H1 (cell line): ENCODE results near the gene CTSS. TPM values are rescaled to one million over a fixed set of nuclear protein-coding genes. Genes with fewer than 3 reads are reported as not detected.

Experiments used
- CTCF ChIA-PET: fragments of 300-600 bp; sonication (Branson Sonifier 250); formaldehyde crosslinking; loops from one replicate; lab custom pipeline; 2021; ENCODE audit not compliant: partially characterized antibody; lab: Charles Lee
- POLR2A ChIA-PET: fragments of 300-600 bp; sonication (Branson Sonifier 250); formaldehyde crosslinking; loops from one replicate; lab custom pipeline; 2021; ENCODE audit warnings: inconsistent platforms; ENCODE audit not compliant: partially characterized antibody; lab: Charles Lee
- DNase-seq, 2 experiments: peaks; one replicate each; pipeline versions ENCODE4 v3.0.0 to v3.0.0-alpha.2; 2010 to 2022; ENCODE audit warnings: low spot score in 2 of 2, low read depth in 1 of 2, mixed read lengths in 1 of 2
- FAIRE-seq: peaks from 2 replicates; lab custom pipeline; 2011; peaks lifted over from hg19 to GRCh38; lab: Jason Lieb, UNC
- H2AFZ ChIP-seq: 2 replicates; pipeline ENCODE4 v1.8.1; 2012; ENCODE audit warnings: low read length, inconsistent platforms
- H2AK5ac ChIP-seq: 2 replicates; pipeline ENCODE4 v1.6.1; 2013; ENCODE audit warnings: low read depth, low read length
- H2BK120ac ChIP-seq: replicated peaks from 2 replicates; pipeline ENCODE3; 2013; ENCODE audit warnings: low read depth, low read length, inconsistent platforms
- H2BK12ac ChIP-seq: 2 replicates; pipeline ENCODE4 v1.6.1; 2013; ENCODE audit warnings: low read depth, low read length
- H2BK15ac ChIP-seq: 2 replicates; pipeline ENCODE4 v1.6.1; 2013; ENCODE audit warnings: low read length
- H2BK20ac ChIP-seq: 2 replicates; pipeline ENCODE4 v1.6.1; 2013; ENCODE audit warnings: low read length
- H2BK5ac ChIP-seq: 2 replicates; pipeline ENCODE4 v1.6.1; 2013; ENCODE audit warnings: low read depth, low read length
- H3K14ac ChIP-seq: 2 replicates; pipeline ENCODE4 v1.6.1; 2013; ENCODE audit warnings: inconsistent platforms; ENCODE audit not compliant: insufficient read length
- H3K18ac ChIP-seq: 2 replicates; pipeline ENCODE4 v1.6.1; 2013; ENCODE audit warnings: low read length; ENCODE audit errors: extremely low read depth
- H3K23ac ChIP-seq: 2 replicates; pipeline ENCODE4 v1.6.1; 2013; ENCODE audit warnings: inconsistent platforms; ENCODE audit not compliant: insufficient read length
- H3K23me2 ChIP-seq: 2 replicates; pipeline ENCODE4 v1.6.1; 2013; ENCODE audit warnings: low read depth, low read length
- H3K27ac ChIP-seq: 2 replicates; pipeline ENCODE4 v1.6.1; 2011; ENCODE audit warnings: low read depth, low read length, inconsistent platforms
- H3K27me3 ChIP-seq, 4 experiments: replicated peaks in 1 of 4; 1 replicate in 1 of 4; 2 replicates in 3 of 4; pipeline versions ENCODE4 v1.6.1 to v1.8.1; 2011 to 2013; ENCODE audit warnings: low read length in 3 of 4, mild to moderate bottlenecking in 3 of 4, inconsistent platforms in 2 of 4, mixed read lengths in 2 of 4, moderate library complexity in 1 of 4; ENCODE audit not compliant: control insufficient read depth in 3 of 4, insufficient read depth in 3 of 4; ENCODE audit errors: extremely low read depth in 1 of 4
- H3K36me3 ChIP-seq, 4 experiments: 2 replicates each; pipeline versions ENCODE4 v1.6.1 to v1.8.1; 2011 to 2013; ENCODE audit warnings: mild to moderate bottlenecking in 4 of 4, low read length in 3 of 4, moderate library complexity in 2 of 4, control low read depth in 1 of 4, inconsistent platforms in 1 of 4; ENCODE audit not compliant: insufficient read depth in 4 of 4, control insufficient read depth in 2 of 4
- H3K4ac ChIP-seq: replicated peaks from 2 replicates; pipeline ENCODE3; 2013; ENCODE audit warnings: low read length, low read depth, mixed read lengths, inconsistent platforms; ENCODE audit not compliant: insufficient read length
- H3K4me1 ChIP-seq, 4 experiments: replicated peaks in 1 of 4; 1 replicate in 1 of 4; 2 replicates in 3 of 4; pipeline versions ENCODE4 v1.6.1 to v1.8.1; 2011 to 2013; ENCODE audit warnings: low read length in 3 of 4, inconsistent platforms in 2 of 4, mixed read lengths in 1 of 4; ENCODE audit not compliant: insufficient read depth in 4 of 4, control insufficient read depth in 3 of 4
- H3K4me2 ChIP-seq, 2 experiments: 2 replicates each; pipeline versions ENCODE4 v1.6.1 to v1.8.1; 2011 to 2013; ENCODE audit warnings: low read depth in 2 of 2, low read length in 2 of 2, control low read depth in 1 of 2, inconsistent platforms in 1 of 2, mild to moderate bottlenecking in 1 of 2; ENCODE audit not compliant: insufficient read depth in 1 of 2
- H3K4me3 ChIP-seq, 4 experiments: fragments of 200-600, 300-600 bp in 1 of 4; sonication (generic), shearing (Covaris generic), sonication (Bioruptor Twin) in 1 of 4; 2 replicates each; pipeline versions ENCODE4 v1.5.1 to v1.8.1; 2011 to 2016; ENCODE audit warnings: low read length in 4 of 4, low read depth in 3 of 4, control low read depth in 2 of 4, inconsistent platforms in 2 of 4, mild to moderate bottlenecking in 2 of 4, mixed read lengths in 1 of 4, moderate library complexity in 1 of 4; ENCODE audit not compliant: insufficient read depth in 2 of 4; ENCODE audit errors: extremely low read depth in 1 of 4
- H3K56ac ChIP-seq: replicated peaks from 2 replicates; pipeline ENCODE3; 2013; ENCODE audit warnings: low read depth, mild to moderate bottlenecking, mixed read lengths, low read length, inconsistent platforms; ENCODE audit not compliant: insufficient read length
- H3K79me1 ChIP-seq: 2 replicates; pipeline ENCODE4 v1.6.1; 2013; ENCODE audit warnings: low read depth, low read length, control low read depth
- H3K79me2 ChIP-seq, 2 experiments: 2 replicates each; pipeline versions ENCODE4 v1.6.1 to v1.8.1; 2012 to 2013; ENCODE audit warnings: low read length in 2 of 2, mild to moderate bottlenecking in 2 of 2, inconsistent platforms in 1 of 2; ENCODE audit not compliant: insufficient read depth in 2 of 2, control insufficient read depth in 1 of 2
- H3K9ac ChIP-seq, 4 experiments: replicated peaks in 1 of 4; 1 replicate in 1 of 4; 2 replicates in 3 of 4; pipeline versions ENCODE4 v1.6.1 to v1.8.1; 2011 to 2013; ENCODE audit warnings: low read depth in 3 of 4, low read length in 3 of 4, control low read depth in 2 of 4, mild to moderate bottlenecking in 2 of 4, moderate library complexity in 2 of 4, inconsistent platforms in 1 of 4; ENCODE audit errors: extremely low read depth in 1 of 4
- H3K9me3 ChIP-seq, 2 experiments: 2 replicates each; pipeline versions ENCODE4 v1.6.1 to v1.8.1; 2012 to 2013; ENCODE audit warnings: mild to moderate bottlenecking in 2 of 2, moderate library complexity in 2 of 2, control low read depth in 1 of 2, inconsistent platforms in 1 of 2, low read depth in 1 of 2, low read length in 1 of 2, mixed read lengths in 1 of 2; ENCODE audit not compliant: insufficient read depth in 2 of 2
- H4K20me1 ChIP-seq, 2 experiments: replicated peaks in 1 of 2; 2 replicates each; pipeline versions ENCODE3 to v1.8.1; 2011 to 2013; ENCODE audit warnings: inconsistent platforms in 2 of 2, low read length in 2 of 2, mild to moderate bottlenecking in 1 of 2; ENCODE audit not compliant: insufficient read depth in 2 of 2, control insufficient read depth in 1 of 2
- H4K5ac ChIP-seq: 2 replicates; pipeline ENCODE4 v1.6.1; 2013; ENCODE audit warnings: low read length, low read depth, mixed read lengths, inconsistent platforms; ENCODE audit not compliant: insufficient read length
- H4K8ac ChIP-seq: 2 replicates; pipeline ENCODE4 v1.8.0; 2013; ENCODE audit warnings: mild to moderate bottlenecking, moderate library complexity, low read length, inconsistent platforms; ENCODE audit not compliant: insufficient read depth; ENCODE audit errors: extremely low read depth
- H4K91ac ChIP-seq: replicated peaks from 2 replicates; pipeline ENCODE3; 2013; ENCODE audit warnings: low read length, mixed read lengths, inconsistent platforms; ENCODE audit not compliant: insufficient read length
- CHD1 ChIP-seq: IDR thresholded peaks from 2 replicates; pipeline ENCODE4 v1.6.1; 2012; ENCODE audit warnings: low read depth, low read length, improper control_type of control experiment
- CHD2 ChIP-seq: IDR thresholded peaks from 2 replicates; pipeline ENCODE4 v1.6.1; 2012; ENCODE audit warnings: low read length, improper control_type of control experiment
- CTBP2 ChIP-seq: IDR thresholded peaks from 2 replicates; pipeline ENCODE4 v1.7.0; 2011; ENCODE audit warnings: borderline replicate concordance, mild to moderate bottlenecking, moderate library complexity, mixed read lengths, low read length; ENCODE audit not compliant: insufficient read depth, insufficient read length
- EGR1 ChIP-seq: IDR thresholded peaks from 2 replicates; pipeline ENCODE4 v1.6.1; 2011; ENCODE audit warnings: low read depth, low read length, borderline replicate concordance
- KDM5A ChIP-seq: fragments of 200-600 bp; IDR thresholded peaks from 2 replicates; pipeline ENCODE4 v1.7.1; 2012; ENCODE audit warnings: mild to moderate bottlenecking, low read length, inconsistent platforms, mixed read lengths
- SIX5 ChIP-seq: IDR thresholded peaks from 2 replicates; pipeline ENCODE4 v1.6.1; 2011; ENCODE audit warnings: mild to moderate bottlenecking, low read depth, low read length
- SP2 ChIP-seq: IDR thresholded peaks from 2 replicates; pipeline ENCODE4 v1.6.1; 2012; ENCODE audit warnings: mild to moderate bottlenecking, low read length, inconsistent platforms
- SUZ12 ChIP-seq: fragments of 200-600 bp; sonication (generic); IDR thresholded peaks from 2 replicates; pipeline ENCODE4 v1.6.1; 2012; ENCODE audit warnings: mild to moderate bottlenecking, inconsistent platforms, low read length, moderate library complexity, mixed read lengths
- TAF1 ChIP-seq: IDR thresholded peaks from 2 replicates; pipeline ENCODE4 v1.6.1; 2011; ENCODE audit warnings: mild to moderate bottlenecking, low read depth, low read length
- TCF12 ChIP-seq: IDR thresholded peaks from 2 replicates; pipeline ENCODE4 v1.6.1; 2011; ENCODE audit warnings: low read depth, mild to moderate bottlenecking, low read length
- WGBS, 2 experiments: shearing (Covaris generic) in 1 of 2; methylation state at CpG; one replicate each; pipeline versions ENCODE4 v1.1.6 to v1.1.7; 2013 to 2015; ENCODE audit warnings: low lambda C conversion rate in 2 of 2, mixed read lengths in 2 of 2, inconsistent platforms in 1 of 2, low coverage in 1 of 2, missing lambda C conversion rate in 1 of 2; ENCODE audit not compliant: insufficient replicate concordance in 2 of 2, insufficient coverage in 1 of 2, insufficient read length in 1 of 2; ENCODE audit errors: extremely low coverage in 1 of 2, missing lambda C conversion rate in 1 of 2; 5-methylcytosine and 5-hydroxymethylcytosine counted together
- polyA plus RNA-seq, 7 experiments: library from polyadenylated mRNA; depleted of rRNA in 3 of 7; stranded (reverse) in 5 of 7; unstranded in 2 of 7; fragments of >200 nt in 5 of 7; fragments of 200-250 nt in 2 of 7; gene quantifications; 1 replicate in 5 of 7; 2 replicates in 1 of 7; 4 replicates in 1 of 7; pipeline versions ENCODE4 v1.2.1 to v1.2.3, GENCODE V29; 2011 to 2013; ENCODE audit warnings: missing spikeins in 2 of 7, mixed read lengths in 2 of 7
- total RNA-seq: library from RNA; stranded (reverse); fragmentation: NEBNext Ultra II Directional; extraction: Animal tissue kit (Norgen Biotek cat#: 25700); gene quantifications from 2 replicates; pipeline ENCODE4 v1.2.1, GENCODE V29; 2021
- TF ChIP-seq, protein P1 (sequence below): IDR thresholded peaks from 2 replicates; pipeline ENCODE4 v1.6.1; 2011; ENCODE audit warnings: low read length, improper control_type of control experiment

Gene CTSS
- total and polyA plus RNA-seq, 2 of the 8 experiments (the other 6 are each of a cell fraction or from before 2014, with no cell fraction given) = not detected

DNA sequence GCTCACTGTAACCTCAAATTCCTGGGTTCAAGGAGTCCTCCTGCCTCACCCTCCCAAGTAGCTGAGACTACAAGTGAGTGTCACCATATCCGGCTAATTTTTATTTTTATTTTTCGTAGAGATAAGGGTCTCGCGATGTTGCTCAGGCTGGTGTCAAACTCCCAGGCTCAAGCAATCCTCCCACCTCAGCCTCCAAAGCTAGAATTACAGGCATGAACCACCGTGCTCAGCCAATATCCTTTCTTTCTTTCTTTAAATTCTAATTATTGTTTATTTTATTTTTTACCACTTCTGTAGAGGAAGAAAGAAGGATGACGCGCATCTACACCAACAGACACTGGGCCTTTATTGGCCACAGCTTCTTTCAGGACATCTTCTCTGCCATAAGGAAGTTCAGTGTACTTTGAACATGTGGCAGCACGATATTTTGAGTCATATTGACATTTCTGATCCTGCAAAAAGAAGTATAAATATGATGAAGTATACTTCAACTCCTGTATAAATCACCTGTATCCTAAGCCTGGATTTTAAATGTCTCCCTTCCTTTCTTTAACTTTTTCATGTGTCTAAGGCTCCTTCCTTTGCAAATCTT lies 15.8 kb downstream of the CTSS start:
- no peak overlapping the region for H3K14ac ChIP-seq
- no peak overlapping the region for H4K91ac ChIP-seq
- no peak overlapping the region for H2BK15ac ChIP-seq
- H3K4me2 ChIP-seq = no peak overlapping the region
- WGBS, 2 experiments = 89% methylated on average over 8 of the region's 8 CpGs; no CpG with 5 or more reads in 1 of the 2 experiments
- no peak overlapping the region for H4K5ac ChIP-seq
- no peak overlapping the region for H3K27ac ChIP-seq
- no peak overlapping the region for H2AK5ac ChIP-seq
- no peak overlapping the region for H2BK5ac ChIP-seq
- H3K18ac ChIP-seq = no peak overlapping the region
- no peaks in the 10 kb centered on the region for H3K4me1 ChIP-seq
- H3K79me2 ChIP-seq = no peaks in the 10 kb centered on the region
- H3K36me3 ChIP-seq = no peaks in the 10 kb centered on the region
- no peak overlapping the region for H3K23ac ChIP-seq
- no peaks in the 10 kb centered on the region for H3K27me3 ChIP-seq
- H2BK20ac ChIP-seq = no peak overlapping the region
- no peak overlapping the region for H3K4ac ChIP-seq
- no peaks in the 10 kb centered on the region for H4K20me1 ChIP-seq
- no peaks in the 10 kb centered on the region for H3K23me2 ChIP-seq
- no peaks in the 10 kb centered on the region for H3K9me3 ChIP-seq
- H3K79me1 ChIP-seq = no peaks in the 10 kb centered on the region
- FAIRE-seq (no peak), DNase-seq (no peak)
- H2BK12ac ChIP-seq = no peak overlapping the region
- CTCF ChIA-PET = no interaction called here
- H3K56ac ChIP-seq = no peak overlapping the region
- H2AFZ ChIP-seq = no peak overlapping the region
- H3K9ac ChIP-seq = no peak overlapping the region
- POLR2A ChIA-PET = no interaction called here
- H2BK120ac ChIP-seq = no peak overlapping the region
- no peak overlapping the region for H3K4me3 ChIP-seq
- TF ChIP-seq CHD2 (no peak), SP2 (no peak), SUZ12 (no peak), SIX5 (no peak), CHD1 (no peak), EGR1 (no peak), TCF12 (no peak), TAF1 (no peak), CTBP2 (no peak), KDM5A (no peak)
- TF ChIP-seq, protein P1, sequence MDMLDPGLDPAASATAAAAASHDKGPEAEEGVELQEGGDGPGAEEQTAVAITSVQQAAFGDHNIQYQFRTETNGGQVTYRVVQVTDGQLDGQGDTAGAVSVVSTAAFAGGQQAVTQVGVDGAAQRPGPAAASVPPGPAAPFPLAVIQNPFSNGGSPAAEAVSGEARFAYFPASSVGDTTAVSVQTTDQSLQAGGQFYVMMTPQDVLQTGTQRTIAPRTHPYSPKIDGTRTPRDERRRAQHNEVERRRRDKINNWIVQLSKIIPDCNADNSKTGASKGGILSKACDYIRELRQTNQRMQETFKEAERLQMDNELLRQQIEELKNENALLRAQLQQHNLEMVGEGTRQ = no peak
- TF ChIP-seq, all 59 proteins: peak for 0
- no peak overlapping the region for H4K8ac ChIP-seq
